Spinal cord (tissue), 10 donors: ENCODE measurements around the gene FBXL19. TPM values are rescaled to one million over a fixed set of nuclear protein-coding genes. Genes with fewer than 3 reads are reported as not detected.
"Not testable (repeated sequence)": the region's sequence is repeated elsewhere in the genome, so short reads cannot be mapped to it uniquely, and the experiment has no call there.

Experiments
- DNase-seq, 6 donors: peaks; one replicate each; pipeline versions ENCODE4 v3.0.0 to v3.0.0-alpha.2; 2013 to 2015; ENCODE audit warnings: low spot score in 6 of 6, low read depth in 4 of 6
- H3K27ac ChIP-seq: one replicate; pipeline ENCODE4 v1.5.1; 2013; ENCODE audit warnings: low read depth, low read length, control low read depth
- H3K27me3 ChIP-seq: one replicate; pipeline ENCODE4 v1.6.1; 2013; ENCODE audit warnings: low read length; ENCODE audit not compliant: control insufficient read depth, insufficient read depth
- H3K36me3 ChIP-seq: one replicate; pipeline ENCODE4 v1.6.1; 2013; ENCODE audit warnings: low read length; ENCODE audit not compliant: control insufficient read depth, insufficient read depth
- H3K4me1 ChIP-seq: one replicate; pipeline ENCODE4 v1.6.1; 2013; ENCODE audit warnings: low read length; ENCODE audit not compliant: control insufficient read depth, insufficient read depth
- H3K4me3 ChIP-seq: one replicate; pipeline ENCODE4 v1.5.1; 2013; ENCODE audit warnings: low read depth, low read length, control low read depth
- H3K9me3 ChIP-seq: one replicate; pipeline ENCODE4 v1.6.1; 2013; ENCODE audit warnings: low read length; ENCODE audit not compliant: control insufficient read depth, insufficient read depth
- WGBS: methylation state at CpG from one replicate; pipeline ENCODE4 v1.1.5; 2013; ENCODE audit warnings: missing lambda C conversion rate; ENCODE audit not compliant: insufficient coverage; 5-methylcytosine and 5-hydroxymethylcytosine counted together
- polyA plus RNA-seq, 2 donors: library from polyadenylated mRNA; unstranded; fragments of 120-200 nt; gene quantifications; one replicate each; pipeline ENCODE4 v1.2.1, GENCODE V29; 2013; ENCODE audit not compliant: insufficient read length in 2 of 2
- total RNA-seq, 2 donors: library from RNA; depleted of rRNA in 1 of 2; stranded (reverse); fragments of 120-200 nt in 1 of 2; fragments of >200 nt in 1 of 2; gene quantifications; one replicate each; pipeline versions ENCODE4 v1.2.3 to v1.2.4, GENCODE V29; 2013 to 2014
- donor health status: healthy.

FBXL19 gene
- total and polyA plus RNA-seq, 4 donors = 15.8 to 90.1 (median 55.2) TPM

- Histone ChIP-seq H3K27me3 (no peaks in the 10 kb centered on the region), H3K9me3 (no peaks in the 10 kb centered on the region), H3K36me3 (peaks cover 74% of the 10 kb centered on the region), H3K4me1 (peaks cover 31% of the 10 kb centered on the region), H3K27ac (no peak overlapping the region), H3K4me3 (no peak overlapping the region)
- DNase-seq = peak; percentile 36 to 96 (median 62)
- WGBS = 52% methylated on average over 10 of the region's 15 CpGs
These were observed 4.5 kb downstream of the FBXL19 start for GRCh38 chr16:30927789-30928378.

GRCh38 chr16:30928390-30928789 lies 5.0 kb downstream of the FBXL19 start:
- no peak overlapping the region for H3K27ac ChIP-seq
- H3K36me3 ChIP-seq = peaks cover 79% of the 10 kb centered on the region
- no peak for DNase-seq
- no peak overlapping the region for H3K4me3 ChIP-seq
- 83% methylated on average over 9 of the region's 11 CpGs for WGBS
- no peaks in the 10 kb centered on the region for H3K27me3 ChIP-seq
- H3K4me1 ChIP-seq = peaks cover 31% of the 10 kb centered on the region
- no peaks in the 10 kb centered on the region for H3K9me3 ChIP-seq

GRCh38 chr16:30929167-30929566 lies 5.8 kb downstream of the FBXL19 start:
- Histone ChIP-seq H3K36me3 (peaks cover 87% of the 10 kb centered on the region), H3K4me3 (no peak overlapping the region), H3K4me1 (peaks cover 31% of the 10 kb centered on the region), H3K27ac (no peak overlapping the region), H3K9me3 (no peaks in the 10 kb centered on the region), H3K27me3 (no peaks in the 10 kb centered on the region)
- DNase-seq = no peak
- 93% methylated on average over 4 of the region's 7 CpGs for WGBS

GRCh38 chr16:30930160-30930571 lies 6.8 kb downstream of the FBXL19 start:
- H3K9me3 ChIP-seq = no peaks in the 10 kb centered on the region
- peaks cover 96% of the 10 kb centered on the region for H3K36me3 ChIP-seq
- WGBS = 93% methylated on average over 28 of the region's 35 CpGs

GRCh38 chr16:30931068-30931650 lies 7.8 kb downstream of the FBXL19 start:
- no peak overlapping the region for H3K27ac ChIP-seq
- H3K27me3 ChIP-seq = no peaks in the 10 kb centered on the region
- H3K9me3 ChIP-seq = no peaks in the 10 kb centered on the region
- H3K4me1 ChIP-seq = peaks cover 15% of the 10 kb centered on the region
- peaks cover 96% of the 10 kb centered on the region for H3K36me3 ChIP-seq
- H3K4me3 ChIP-seq = no peak overlapping the region
- WGBS = 77% methylated on average over 9 of the region's 12 CpGs
- DNase-seq = no peak

More at GRCh38 chr16:30930160-30930571, 6.8 kb downstream of the FBXL19 start:
- Histone ChIP-seq H3K4me1 (peaks cover 21% of the 10 kb centered on the region), H3K4me3 (no peak overlapping the region), H3K27me3 (no peaks in the 10 kb centered on the region), H3K27ac (no peak overlapping the region)
- DNase-seq = no peak

- no peaks in the 10 kb centered on the region for H3K9me3 ChIP-seq
- no peak overlapping the region for H3K4me3 ChIP-seq
- H3K27me3 ChIP-seq = no peaks in the 10 kb centered on the region
- H3K4me1 ChIP-seq = no peaks in the 10 kb centered on the region
- no peak overlapping the region for H3K27ac ChIP-seq
- DNase-seq = peak in 1 of 6 donors; percentile 36
- WGBS = 67% methylated on average over 12 of the region's 12 CpGs
- peaks cover 94% of the 10 kb centered on the region for H3K36me3 ChIP-seq
These were observed 11.6 kb downstream of the FBXL19 start for GRCh38 chr16:30934827-30935557.

- H3K9me3 ChIP-seq = no peaks in the 10 kb centered on the region
- no peak overlapping the region for H3K27ac ChIP-seq
- no peak overlapping the region for H3K4me3 ChIP-seq
- peaks cover 8% of the 10 kb centered on the region for H3K4me1 ChIP-seq
- 92% methylated on average over 5 of the region's 5 CpGs for WGBS
- H3K27me3 ChIP-seq = no peaks in the 10 kb centered on the region
- peaks cover 94% of the 10 kb centered on the region for H3K36me3 ChIP-seq
- no peak for DNase-seq
These were observed 14.3 kb downstream of the FBXL19 start for GRCh38 chr16:30937692-30938091.

GRCh38 chr16:30939571-30939970 lies 16.2 kb downstream of the FBXL19 start:
- WGBS = 91% methylated on average over 6 of the region's 8 CpGs
- not testable (repeated sequence) for H3K27ac ChIP-seq, H3K4me1 ChIP-seq, H3K27me3 ChIP-seq, H3K9me3 ChIP-seq, H3K4me3 ChIP-seq, DNase-seq
- peaks cover 91% of the 10 kb centered on the region for H3K36me3 ChIP-seq

- peak in 2 of 6 donors; percentile 65 to 68 for DNase-seq
- H3K27me3 ChIP-seq = no peaks in the 10 kb centered on the region
- H3K36me3 ChIP-seq = peaks cover 81% of the 10 kb centered on the region
- H3K4me3 ChIP-seq = no peak overlapping the region
- peaks cover 8% of the 10 kb centered on the region for H3K4me1 ChIP-seq
- WGBS = 23% methylated on average over 15 of the region's 15 CpGs
- H3K27ac ChIP-seq = no peak overlapping the region
- H3K9me3 ChIP-seq = no peaks in the 10 kb centered on the region
These were observed 18.4 kb downstream of the FBXL19 start for GRCh38 chr16:30941600-30942425.
